HEK293 (cell line): ENCODE measurements around the gene PRR33.

Experiments used
- CTCF ChIA-PET: fragments of 350-600 bp; formaldehyde crosslinking; extraction: SDS; loops from one replicate; lab custom pipeline; 2021; ENCODE audit warnings: antibody characterized with exemption; lab: Yijun Ruan, JAX
- POLR2A ChIA-PET: fragments of 300-600 bp; formaldehyde crosslinking; extraction: SDS; loops from one replicate; lab custom pipeline; 2020; ENCODE audit warnings: antibody characterized with exemption, inconsistent platforms; lab: Yijun Ruan, JAX
- H3K27ac ChIP-seq: fragments of 200-500 bp; sonication (Bioruptor generic); 2 replicates; pipeline ENCODE4 v1.5.1; 2014; ENCODE audit warnings: low read depth, low read length, control low read depth, inconsistent platforms; ENCODE audit errors: extremely low read depth
- H3K36me3 ChIP-seq, 2 experiments: fragments of 200-500 bp in 1 of 2; sonication (Bioruptor generic) in 1 of 2; 1 replicate in 1 of 2; 2 replicates in 1 of 2; pipeline ENCODE4 v1.5.1; 2014 to 2017; ENCODE audit warnings: inconsistent platforms in 2 of 2, low read length in 2 of 2; ENCODE audit not compliant: control insufficient read depth in 2 of 2, insufficient read depth in 1 of 2
- H3K4me1 ChIP-seq: fragments of 200-500 bp; sonication (Bioruptor generic); 2 replicates; pipeline ENCODE4 v1.5.1; 2014; ENCODE audit warnings: mild to moderate bottlenecking, low read length, inconsistent platforms; ENCODE audit not compliant: control insufficient read depth, insufficient read depth
- H3K4me3 ChIP-seq: 2 replicates; pipeline ENCODE4 v1.5.1; 2011; ENCODE audit warnings: low read depth, mild to moderate bottlenecking, control low read depth, low read length, moderate library complexity
- H3K9me3 ChIP-seq: fragments of 200-500 bp; sonication (Bioruptor generic); 2 replicates; pipeline ENCODE4 v1.5.1; 2014; ENCODE audit warnings: low read depth, low read length, inconsistent platforms; ENCODE audit not compliant: control insufficient read depth, insufficient read depth
- KLF1 ChIP-seq: fragments of 450-650 bp; formaldehyde crosslinking; IDR thresholded peaks from 2 replicates; pipeline ENCODE4 v1.5.1; 2016; ENCODE audit warnings: missing biosample characterization, missing genetic modification characterization
- REPIN1 ChIP-seq: fragments of 450-650 bp; formaldehyde crosslinking; IDR thresholded peaks from 2 replicates; pipeline ENCODE4 v1.5.1; 2017; ENCODE audit warnings: missing biosample characterization, missing genetic modification characterization, low read depth
- SCRT1 ChIP-seq: fragments of 450-650 bp; formaldehyde crosslinking; IDR thresholded peaks from 2 replicates; pipeline ENCODE4 v1.5.1; 2016; ENCODE audit warnings: missing biosample characterization, missing genetic modification characterization, borderline replicate concordance
- SP3 ChIP-seq: fragments of 450-650 bp; formaldehyde crosslinking; IDR thresholded peaks from 2 replicates; pipeline ENCODE4 v1.5.1; 2016; ENCODE audit warnings: missing biosample characterization, missing genetic modification characterization
- SP7 ChIP-seq: fragments of 450-650 bp; formaldehyde crosslinking; IDR thresholded peaks from 2 replicates; pipeline ENCODE4 v1.5.1; 2016; ENCODE audit warnings: missing biosample characterization, missing genetic modification characterization
- YY2 ChIP-seq: fragments of 450-650 bp; formaldehyde crosslinking; IDR thresholded peaks from 2 replicates; pipeline ENCODE4 v1.5.1; 2016; ENCODE audit warnings: missing biosample characterization, missing genetic modification characterization
- ZFHX2 ChIP-seq: fragments of 450-650 bp; formaldehyde crosslinking; conservative IDR thresholded peaks from 2 replicates; pipeline ENCODE4 v1.5.1; 2016; ENCODE audit warnings: missing biosample characterization, missing genetic modification characterization
- ZFP41 ChIP-seq: fragments of 450-650 bp; formaldehyde crosslinking; IDR thresholded peaks from 2 replicates; pipeline ENCODE4 v1.5.1; 2016; ENCODE audit warnings: missing biosample characterization, missing genetic modification characterization, borderline replicate concordance
- ZNF146 ChIP-seq: fragments of 450-650 bp; formaldehyde crosslinking; IDR thresholded peaks from 2 replicates; pipeline ENCODE4 v1.5.1; 2016; ENCODE audit warnings: missing biosample characterization, missing genetic modification characterization
- ZNF324 ChIP-seq: fragments of 450-650 bp; formaldehyde crosslinking; IDR thresholded peaks from 2 replicates; pipeline ENCODE4 v1.5.1; 2016; ENCODE audit warnings: missing biosample characterization, missing genetic modification characterization
- ZNF341 ChIP-seq: fragments of 450-650 bp; formaldehyde crosslinking; IDR thresholded peaks from 2 replicates; pipeline ENCODE4; 2016; ENCODE audit warnings: low read depth, missing biosample characterization, missing genetic modification characterization
- ZNF350 ChIP-seq: fragments of 450-650 bp; formaldehyde crosslinking; IDR thresholded peaks from 2 replicates; pipeline ENCODE4 v1.5.0; 2017; ENCODE audit warnings: missing biosample characterization, mild to moderate bottlenecking, missing genetic modification characterization
- ZNF354C ChIP-seq: fragments of 450-650 bp; formaldehyde crosslinking; IDR thresholded peaks from 2 replicates; pipeline ENCODE4 v1.5.1; 2016; ENCODE audit warnings: missing biosample characterization, missing genetic modification characterization, low read depth, borderline replicate concordance
- ZNF521 ChIP-seq: fragments of 450-650 bp; formaldehyde crosslinking; IDR thresholded peaks from 2 replicates; pipeline ENCODE4 v1.5.1; 2017; ENCODE audit warnings: missing biosample characterization, mild to moderate bottlenecking, missing genetic modification characterization
- ZNF560 ChIP-seq: fragments of 450-650 bp; formaldehyde crosslinking; IDR thresholded peaks from 2 replicates; pipeline ENCODE4 v1.5.1; 2017; ENCODE audit warnings: missing biosample characterization, missing genetic modification characterization, borderline replicate concordance
- ZNF664 ChIP-seq: fragments of 450-650 bp; formaldehyde crosslinking; IDR thresholded peaks from 2 replicates; pipeline ENCODE4 v1.5.1; 2016; ENCODE audit warnings: missing biosample characterization, missing genetic modification characterization
- ZNF776 ChIP-seq: fragments of 450-650 bp; formaldehyde crosslinking; IDR thresholded peaks from 2 replicates; pipeline ENCODE4 v1.5.0; 2017; ENCODE audit warnings: missing biosample characterization, missing genetic modification characterization, borderline replicate concordance
- ZNF791 ChIP-seq: fragments of 450-650 bp; formaldehyde crosslinking; IDR thresholded peaks from 2 replicates; pipeline ENCODE4 v1.5.1; 2016; ENCODE audit warnings: missing biosample characterization, missing genetic modification characterization
- ZNF843 ChIP-seq: fragments of 450-650 bp; formaldehyde crosslinking; IDR thresholded peaks from 2 replicates; pipeline ENCODE4 v1.5.1; 2016; ENCODE audit warnings: missing biosample characterization, missing genetic modification characterization
- TF ChIP-seq, protein P1 (sequence below): fragments of 450-650 bp; formaldehyde crosslinking; IDR thresholded peaks from 2 replicates; pipeline ENCODE4 v1.5.1; 2016; ENCODE audit warnings: missing biosample characterization, missing genetic modification characterization
- TF ChIP-seq, protein P2 (sequence below): IDR thresholded peaks from 2 replicates; pipeline ENCODE4 v1.6.1; 2011; ENCODE audit warnings: mild to moderate bottlenecking, low read depth, low read length, borderline replicate concordance
- TF ChIP-seq, protein P3 (sequence below): fragments of 450-650 bp; formaldehyde crosslinking; IDR thresholded peaks from 2 replicates; pipeline ENCODE4 v1.5.1; 2016; ENCODE audit warnings: missing biosample characterization, missing genetic modification characterization
- TF ChIP-seq, protein P4 (sequence below): fragments of 450-650 bp; formaldehyde crosslinking; IDR thresholded peaks from 2 replicates; pipeline ENCODE4 v1.5.1; 2017; ENCODE audit warnings: missing biosample characterization, missing genetic modification characterization
- TF ChIP-seq, protein P5 (sequence below): sonication (generic); formaldehyde crosslinking; IDR thresholded peaks from 2 replicates; pipeline ENCODE4 v1.8.1; 2022; ENCODE audit warnings: mild to moderate bottlenecking, moderate library complexity, missing genetic modification reagents

PRR33 gene

GRCh38 chr11:1909524-1909923 lies 17.8 kb upstream of the PRR33 start (continued):
- TF ChIP-seq ZNF560 (tag by site-specific recombination) (no peak), ZNF664 (tag by site-specific recombination) (no peak), ZNF324 (tag by site-specific recombination) (no peak), ZNF350 (tag by site-specific recombination) (no peak), SP3 (tag by site-specific recombination) (no peak), ZNF791 (tag by site-specific recombination) (no peak), ZNF776 (tag by site-specific recombination) (no peak), KLF1 (tag by site-specific recombination) (no peak), REPIN1 (tag by site-specific recombination) (no peak), ZNF521 (tag by site-specific recombination) (no peak)
- TF ChIP-seq, all 188 proteins: peak for 0

GRCh38 chr11:1908618-1909017 lies 16.9 kb upstream of the PRR33 start:
- ChIA-PET POLR2A (no interaction called here), CTCF (interaction anchor here (0.7 kb wide), 1 partner anchor 33 kb away, joined by 3 read pairs; no protein-coding TSS in a partner anchor)
- H3K4me3 ChIP-seq, result no peak overlapping the region
- H3K27ac ChIP-seq, result no peak overlapping the region
- no peaks in the 10 kb centered on the region for H3K36me3 ChIP-seq
- no peaks in the 10 kb centered on the region for H3K9me3 ChIP-seq
- TF ChIP-seq ZNF354C (tag by site-specific recombination) (no peak), ZFP41 (tag by site-specific recombination) (no peak), ZFHX2 (tag by site-specific recombination) (no peak), SCRT1 (tag by site-specific recombination) (no peak), ZNF341 (no peak), YY2 (tag by site-specific recombination) (no peak), ZNF791 (tag by site-specific recombination) (no peak), ZNF843 (no peak), ZNF146 (tag by site-specific recombination) (no peak), SP7 (tag by site-specific recombination) (no peak)
- TF ChIP-seq, protein P1, sequence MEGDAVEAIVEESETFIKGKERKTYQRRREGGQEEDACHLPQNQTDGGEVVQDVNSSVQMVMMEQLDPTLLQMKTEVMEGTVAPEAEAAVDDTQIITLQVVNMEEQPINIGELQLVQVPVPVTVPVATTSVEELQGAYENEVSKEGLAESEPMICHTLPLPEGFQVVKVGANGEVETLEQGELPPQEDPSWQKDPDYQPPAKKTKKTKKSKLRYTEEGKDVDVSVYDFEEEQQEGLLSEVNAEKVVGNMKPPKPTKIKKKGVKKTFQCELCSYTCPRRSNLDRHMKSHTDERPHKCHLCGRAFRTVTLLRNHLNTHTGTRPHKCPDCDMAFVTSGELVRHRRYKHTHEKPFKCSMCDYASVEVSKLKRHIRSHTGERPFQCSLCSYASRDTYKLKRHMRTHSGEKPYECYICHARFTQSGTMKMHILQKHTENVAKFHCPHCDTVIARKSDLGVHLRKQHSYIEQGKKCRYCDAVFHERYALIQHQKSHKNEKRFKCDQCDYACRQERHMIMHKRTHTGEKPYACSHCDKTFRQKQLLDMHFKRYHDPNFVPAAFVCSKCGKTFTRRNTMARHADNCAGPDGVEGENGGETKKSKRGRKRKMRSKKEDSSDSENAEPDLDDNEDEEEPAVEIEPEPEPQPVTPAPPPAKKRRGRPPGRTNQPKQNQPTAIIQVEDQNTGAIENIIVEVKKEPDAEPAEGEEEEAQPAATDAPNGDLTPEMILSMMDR (tag by site-specific recombination), result no peak
- TF ChIP-seq, protein P2, sequence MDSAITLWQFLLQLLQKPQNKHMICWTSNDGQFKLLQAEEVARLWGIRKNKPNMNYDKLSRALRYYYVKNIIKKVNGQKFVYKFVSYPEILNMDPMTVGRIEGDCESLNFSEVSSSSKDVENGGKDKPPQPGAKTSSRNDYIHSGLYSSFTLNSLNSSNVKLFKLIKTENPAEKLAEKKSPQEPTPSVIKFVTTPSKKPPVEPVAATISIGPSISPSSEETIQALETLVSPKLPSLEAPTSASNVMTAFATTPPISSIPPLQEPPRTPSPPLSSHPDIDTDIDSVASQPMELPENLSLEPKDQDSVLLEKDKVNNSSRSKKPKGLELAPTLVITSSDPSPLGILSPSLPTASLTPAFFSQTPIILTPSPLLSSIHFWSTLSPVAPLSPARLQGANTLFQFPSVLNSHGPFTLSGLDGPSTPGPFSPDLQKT, result no peak
- TF ChIP-seq, protein P3, sequence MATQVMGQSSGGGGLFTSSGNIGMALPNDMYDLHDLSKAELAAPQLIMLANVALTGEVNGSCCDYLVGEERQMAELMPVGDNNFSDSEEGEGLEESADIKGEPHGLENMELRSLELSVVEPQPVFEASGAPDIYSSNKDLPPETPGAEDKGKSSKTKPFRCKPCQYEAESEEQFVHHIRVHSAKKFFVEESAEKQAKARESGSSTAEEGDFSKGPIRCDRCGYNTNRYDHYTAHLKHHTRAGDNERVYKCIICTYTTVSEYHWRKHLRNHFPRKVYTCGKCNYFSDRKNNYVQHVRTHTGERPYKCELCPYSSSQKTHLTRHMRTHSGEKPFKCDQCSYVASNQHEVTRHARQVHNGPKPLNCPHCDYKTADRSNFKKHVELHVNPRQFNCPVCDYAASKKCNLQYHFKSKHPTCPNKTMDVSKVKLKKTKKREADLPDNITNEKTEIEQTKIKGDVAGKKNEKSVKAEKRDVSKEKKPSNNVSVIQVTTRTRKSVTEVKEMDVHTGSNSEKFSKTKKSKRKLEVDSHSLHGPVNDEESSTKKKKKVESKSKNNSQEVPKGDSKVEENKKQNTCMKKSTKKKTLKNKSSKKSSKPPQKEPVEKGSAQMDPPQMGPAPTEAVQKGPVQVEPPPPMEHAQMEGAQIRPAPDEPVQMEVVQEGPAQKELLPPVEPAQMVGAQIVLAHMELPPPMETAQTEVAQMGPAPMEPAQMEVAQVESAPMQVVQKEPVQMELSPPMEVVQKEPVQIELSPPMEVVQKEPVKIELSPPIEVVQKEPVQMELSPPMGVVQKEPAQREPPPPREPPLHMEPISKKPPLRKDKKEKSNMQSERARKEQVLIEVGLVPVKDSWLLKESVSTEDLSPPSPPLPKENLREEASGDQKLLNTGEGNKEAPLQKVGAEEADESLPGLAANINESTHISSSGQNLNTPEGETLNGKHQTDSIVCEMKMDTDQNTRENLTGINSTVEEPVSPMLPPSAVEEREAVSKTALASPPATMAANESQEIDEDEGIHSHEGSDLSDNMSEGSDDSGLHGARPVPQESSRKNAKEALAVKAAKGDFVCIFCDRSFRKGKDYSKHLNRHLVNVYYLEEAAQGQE, result no peak
- TF ChIP-seq, protein P4, sequence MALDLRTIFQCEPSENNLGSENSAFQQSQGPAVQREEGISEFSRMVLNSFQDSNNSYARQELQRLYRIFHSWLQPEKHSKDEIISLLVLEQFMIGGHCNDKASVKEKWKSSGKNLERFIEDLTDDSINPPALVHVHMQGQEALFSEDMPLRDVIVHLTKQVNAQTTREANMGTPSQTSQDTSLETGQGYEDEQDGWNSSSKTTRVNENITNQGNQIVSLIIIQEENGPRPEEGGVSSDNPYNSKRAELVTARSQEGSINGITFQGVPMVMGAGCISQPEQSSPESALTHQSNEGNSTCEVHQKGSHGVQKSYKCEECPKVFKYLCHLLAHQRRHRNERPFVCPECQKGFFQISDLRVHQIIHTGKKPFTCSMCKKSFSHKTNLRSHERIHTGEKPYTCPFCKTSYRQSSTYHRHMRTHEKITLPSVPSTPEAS (tag by site-specific recombination), result no peak
- TF ChIP-seq, protein P5, sequence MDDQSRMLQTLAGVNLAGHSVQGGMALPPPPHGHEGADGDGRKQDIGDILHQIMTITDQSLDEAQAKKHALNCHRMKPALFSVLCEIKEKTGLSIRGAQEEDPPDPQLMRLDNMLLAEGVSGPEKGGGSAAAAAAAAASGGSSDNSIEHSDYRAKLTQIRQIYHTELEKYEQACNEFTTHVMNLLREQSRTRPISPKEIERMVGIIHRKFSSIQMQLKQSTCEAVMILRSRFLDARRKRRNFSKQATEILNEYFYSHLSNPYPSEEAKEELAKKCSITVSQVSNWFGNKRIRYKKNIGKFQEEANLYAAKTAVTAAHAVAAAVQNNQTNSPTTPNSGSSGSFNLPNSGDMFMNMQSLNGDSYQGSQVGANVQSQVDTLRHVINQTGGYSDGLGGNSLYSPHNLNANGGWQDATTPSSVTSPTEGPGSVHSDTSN, result no peak
- H3K4me1 ChIP-seq, result no peaks in the 10 kb centered on the region
